Measurements from ENCODE around the gene UNC13D. TPM values are rescaled to one million over a fixed set of nuclear protein-coding genes. Genes with fewer than 3 reads are reported as not detected.
"Not testable (repeated sequence)": the region's sequence is repeated elsewhere in the genome, so short reads cannot be mapped to it uniquely, and the experiment has no call there.

Gene UNC13D
- total RNA-seq, 1 experiment from 2014 or later, result 20.2 TPM

GRCh38 chr17:75811174-75811573, 33.0 kb downstream of the UNC13D start (continued):
- TF ChIP-seq, protein P1, sequence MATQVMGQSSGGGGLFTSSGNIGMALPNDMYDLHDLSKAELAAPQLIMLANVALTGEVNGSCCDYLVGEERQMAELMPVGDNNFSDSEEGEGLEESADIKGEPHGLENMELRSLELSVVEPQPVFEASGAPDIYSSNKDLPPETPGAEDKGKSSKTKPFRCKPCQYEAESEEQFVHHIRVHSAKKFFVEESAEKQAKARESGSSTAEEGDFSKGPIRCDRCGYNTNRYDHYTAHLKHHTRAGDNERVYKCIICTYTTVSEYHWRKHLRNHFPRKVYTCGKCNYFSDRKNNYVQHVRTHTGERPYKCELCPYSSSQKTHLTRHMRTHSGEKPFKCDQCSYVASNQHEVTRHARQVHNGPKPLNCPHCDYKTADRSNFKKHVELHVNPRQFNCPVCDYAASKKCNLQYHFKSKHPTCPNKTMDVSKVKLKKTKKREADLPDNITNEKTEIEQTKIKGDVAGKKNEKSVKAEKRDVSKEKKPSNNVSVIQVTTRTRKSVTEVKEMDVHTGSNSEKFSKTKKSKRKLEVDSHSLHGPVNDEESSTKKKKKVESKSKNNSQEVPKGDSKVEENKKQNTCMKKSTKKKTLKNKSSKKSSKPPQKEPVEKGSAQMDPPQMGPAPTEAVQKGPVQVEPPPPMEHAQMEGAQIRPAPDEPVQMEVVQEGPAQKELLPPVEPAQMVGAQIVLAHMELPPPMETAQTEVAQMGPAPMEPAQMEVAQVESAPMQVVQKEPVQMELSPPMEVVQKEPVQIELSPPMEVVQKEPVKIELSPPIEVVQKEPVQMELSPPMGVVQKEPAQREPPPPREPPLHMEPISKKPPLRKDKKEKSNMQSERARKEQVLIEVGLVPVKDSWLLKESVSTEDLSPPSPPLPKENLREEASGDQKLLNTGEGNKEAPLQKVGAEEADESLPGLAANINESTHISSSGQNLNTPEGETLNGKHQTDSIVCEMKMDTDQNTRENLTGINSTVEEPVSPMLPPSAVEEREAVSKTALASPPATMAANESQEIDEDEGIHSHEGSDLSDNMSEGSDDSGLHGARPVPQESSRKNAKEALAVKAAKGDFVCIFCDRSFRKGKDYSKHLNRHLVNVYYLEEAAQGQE (IDR thresholded peaks at IDR 0.05; ENCODE audit: low read depth), result no peak
- TF ChIP-seq, protein P2, sequence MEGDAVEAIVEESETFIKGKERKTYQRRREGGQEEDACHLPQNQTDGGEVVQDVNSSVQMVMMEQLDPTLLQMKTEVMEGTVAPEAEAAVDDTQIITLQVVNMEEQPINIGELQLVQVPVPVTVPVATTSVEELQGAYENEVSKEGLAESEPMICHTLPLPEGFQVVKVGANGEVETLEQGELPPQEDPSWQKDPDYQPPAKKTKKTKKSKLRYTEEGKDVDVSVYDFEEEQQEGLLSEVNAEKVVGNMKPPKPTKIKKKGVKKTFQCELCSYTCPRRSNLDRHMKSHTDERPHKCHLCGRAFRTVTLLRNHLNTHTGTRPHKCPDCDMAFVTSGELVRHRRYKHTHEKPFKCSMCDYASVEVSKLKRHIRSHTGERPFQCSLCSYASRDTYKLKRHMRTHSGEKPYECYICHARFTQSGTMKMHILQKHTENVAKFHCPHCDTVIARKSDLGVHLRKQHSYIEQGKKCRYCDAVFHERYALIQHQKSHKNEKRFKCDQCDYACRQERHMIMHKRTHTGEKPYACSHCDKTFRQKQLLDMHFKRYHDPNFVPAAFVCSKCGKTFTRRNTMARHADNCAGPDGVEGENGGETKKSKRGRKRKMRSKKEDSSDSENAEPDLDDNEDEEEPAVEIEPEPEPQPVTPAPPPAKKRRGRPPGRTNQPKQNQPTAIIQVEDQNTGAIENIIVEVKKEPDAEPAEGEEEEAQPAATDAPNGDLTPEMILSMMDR (IDR thresholded peaks at IDR 0.05 in 2 of 3, conservative IDR thresholded peaks at IDR 0.05 in 1 of 3; ENCODE audit: borderline replicate concordance in 1 of 3, insufficient read depth in 1 of 3, low read depth in 2 of 3, low read length in 2 of 3), result no peak

GRCh38 chr17:75810756-75811155, 33.4 kb downstream of the UNC13D start:
- H3K27me3 ChIP-seq (ENCODE audit: insufficient read depth, low read length); H3K79me2 ChIP-seq (ENCODE audit: insufficient read depth, low read length); H3K4me3 ChIP-seq (replicated peaks in 1 of 2; ENCODE audit: low read depth in 1 of 2, low read length in 2 of 2); H2AFZ ChIP-seq (ENCODE audit: low read depth, low read length, poor library complexity, severe bottlenecking); CTCF ChIA-PET; ATAC-seq; DNase-seq (ENCODE audit: low read depth, low spot score); H4K20me1 ChIP-seq (ENCODE audit: insufficient read depth); RAD21 ChIA-PET (ENCODE audit: low non-redundant PET in 1 of 2, low total read pairs in 2 of 2, uncharacterized antibody in 2 of 2, unreplicated experiment in 2 of 2); H3K4me2 ChIP-seq (ENCODE audit: low read length); BruUV-seq (replicated peaks); intact Hi-C loops (cut with micrococcal nuclease); H3K9me2 ChIP-seq (ENCODE audit: insufficient read depth); H3K4me1 ChIP-seq (ENCODE audit: control insufficient read depth in 1 of 2, insufficient read depth in 2 of 2, low read length in 2 of 2); POLR2A ChIA-PET; H3K27ac ChIP-seq (ENCODE audit: low read depth, low read length); H3K9ac ChIP-seq (ENCODE audit: low read length); H3K9me3 ChIP-seq (ENCODE audit: control insufficient read depth in 1 of 2, insufficient read depth in 1 of 2, low read depth in 1 of 2, low read length in 2 of 2): not testable (repeated sequence)
- H3K36me3 ChIP-seq (ENCODE audit: control insufficient read depth in 1 of 2, insufficient read depth in 2 of 2, low read length in 2 of 2), result peaks cover 19 to 24% of the 10 kb centered on the region in 2 experiments; a peak in 3 of 4 replicates
